ENCODE measurements around the gene RASSF1. TPM values are rescaled to one million over a fixed set of nuclear protein-coding genes. Genes with fewer than 3 reads are reported as not detected.
A peak's percentile ranks its signal among the peaks of the same experiment; 100 is the strongest.

Gene RASSF1
- total RNA-seq, 1 experiment from 2014 or later: 14.7 TPM

DNA sequence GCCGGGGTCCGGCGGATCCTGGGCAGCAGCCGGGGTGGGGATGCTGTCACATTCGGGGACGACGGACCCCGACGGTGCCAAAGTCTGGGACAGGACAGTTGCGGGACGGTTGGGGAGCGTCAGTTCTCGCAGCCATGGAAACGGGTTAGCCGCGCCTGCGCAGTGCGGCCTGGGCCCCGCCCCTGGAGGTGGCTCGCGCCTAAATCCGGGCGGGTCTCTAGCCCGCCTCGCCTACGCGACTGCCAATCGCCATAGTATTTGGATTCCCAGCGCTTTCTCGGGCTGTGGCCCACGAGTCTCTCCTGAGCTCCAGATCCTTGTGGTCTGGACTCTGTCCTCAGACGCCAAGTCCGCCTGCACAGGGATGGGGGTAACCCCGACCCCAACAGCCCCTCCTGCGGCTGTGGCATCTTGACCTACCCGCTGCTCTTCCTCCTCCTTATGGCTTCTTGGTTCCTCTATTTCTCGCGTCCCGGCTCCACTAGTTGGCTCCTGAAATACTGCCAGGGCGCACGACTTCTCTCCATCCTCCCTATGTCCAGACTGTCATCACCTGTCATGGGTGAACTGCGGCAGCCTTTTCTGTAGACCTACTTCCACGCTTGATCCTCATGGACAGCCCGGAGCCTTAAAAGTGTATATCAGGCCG lies 5.1 kb upstream of the RASSF1 start, which contains the start of gene ZMYND10:
ZMYND10 (minus strand) TSS at position 147 of the 649 bp plus-strand sequence. CDS start 153 bp downstream, outside the sequence.
- BruUV-seq (replicated peaks): no TSS peak
- Mint-ChIP-seq H3K27ac (ENCODE audit: unreplicated experiment) (no peak within 1 kb of the TSS), H3K4me3 (ENCODE audit: low read depth, unreplicated experiment) (peak within 1 kb of the TSS; percentile 54), H3K27me3 (ENCODE audit: unreplicated experiment) (peaks cover 13% of the 10 kb centered on the region), H3K36me3 (ENCODE audit: insufficient read depth, unreplicated experiment) (peaks cover 11% of the 10 kb centered on the region), H3K9me3 (ENCODE audit: low read depth, unreplicated experiment) (no peaks in the 10 kb centered on the region), H3K4me1 (ENCODE audit: low read depth, unreplicated experiment) (peaks cover 18% of the 10 kb centered on the region)
- no peak for TF ChIP-seq CTCF (IDR thresholded peaks at IDR 0.05; ENCODE audit: unreplicated experiment)
- DNase-seq: peak; percentile 79
- CTCF ChIA-PET: interaction anchor here (0.8 kb wide), 1 partner anchor 9 kb away, joined by 3 read pairs; no protein-coding TSS in a partner anchor
- intact Hi-C loops (cut with micrococcal nuclease; ENCODE audit: unreplicated experiment): loop anchor here (5.0 kb wide), 3 partner anchors 82 to 267 kb away; partner anchors contain the start of gene CISH

DNA sequence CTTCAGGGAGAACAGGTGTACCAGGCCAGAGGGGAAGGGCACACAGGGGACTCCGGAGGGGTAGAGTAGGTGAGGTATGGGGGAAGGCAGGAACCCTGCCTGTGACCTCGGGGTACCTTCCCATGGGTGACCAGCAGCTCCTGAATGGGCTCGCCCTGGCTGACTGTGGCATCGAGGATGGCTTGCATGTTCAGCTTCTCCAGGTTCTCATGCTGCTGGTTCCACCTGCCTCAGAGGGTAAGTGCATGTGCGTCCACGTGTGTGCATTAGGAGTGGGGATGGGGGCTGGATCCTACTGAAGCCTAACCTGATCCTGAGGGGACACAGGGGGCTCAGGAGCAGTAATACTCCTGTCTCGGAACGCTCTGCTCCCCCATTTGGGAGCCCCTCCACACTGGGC lies 4.4 kb upstream of the RASSF1 start:
- no peak for TF ChIP-seq CTCF (IDR thresholded peaks at IDR 0.05; ENCODE audit: unreplicated experiment)
- Mint-ChIP-seq H3K36me3 (ENCODE audit: insufficient read depth, unreplicated experiment) (peaks cover 7% of the 10 kb centered on the region), H3K9me3 (ENCODE audit: low read depth, unreplicated experiment) (no peaks in the 10 kb centered on the region), H3K4me3 (ENCODE audit: low read depth, unreplicated experiment) (no peak overlapping the region), H3K27ac (ENCODE audit: unreplicated experiment) (no peak overlapping the region), H3K4me1 (ENCODE audit: low read depth, unreplicated experiment) (peaks cover 13% of the 10 kb centered on the region), H3K27me3 (ENCODE audit: unreplicated experiment) (peaks cover 18% of the 10 kb centered on the region)
- no peak for DNase-seq
- intact Hi-C loops (cut with micrococcal nuclease; ENCODE audit: unreplicated experiment): loop anchor here (5.0 kb wide), 3 partner anchors 82 to 267 kb away; partner anchors contain the start of gene CISH
- BruUV-seq (replicated peaks): no TSS peak
- CTCF ChIA-PET: interaction anchor here (0.8 kb wide), 1 partner anchor 8 kb away, joined by 3 read pairs; no protein-coding TSS in a partner anchor

DNA sequence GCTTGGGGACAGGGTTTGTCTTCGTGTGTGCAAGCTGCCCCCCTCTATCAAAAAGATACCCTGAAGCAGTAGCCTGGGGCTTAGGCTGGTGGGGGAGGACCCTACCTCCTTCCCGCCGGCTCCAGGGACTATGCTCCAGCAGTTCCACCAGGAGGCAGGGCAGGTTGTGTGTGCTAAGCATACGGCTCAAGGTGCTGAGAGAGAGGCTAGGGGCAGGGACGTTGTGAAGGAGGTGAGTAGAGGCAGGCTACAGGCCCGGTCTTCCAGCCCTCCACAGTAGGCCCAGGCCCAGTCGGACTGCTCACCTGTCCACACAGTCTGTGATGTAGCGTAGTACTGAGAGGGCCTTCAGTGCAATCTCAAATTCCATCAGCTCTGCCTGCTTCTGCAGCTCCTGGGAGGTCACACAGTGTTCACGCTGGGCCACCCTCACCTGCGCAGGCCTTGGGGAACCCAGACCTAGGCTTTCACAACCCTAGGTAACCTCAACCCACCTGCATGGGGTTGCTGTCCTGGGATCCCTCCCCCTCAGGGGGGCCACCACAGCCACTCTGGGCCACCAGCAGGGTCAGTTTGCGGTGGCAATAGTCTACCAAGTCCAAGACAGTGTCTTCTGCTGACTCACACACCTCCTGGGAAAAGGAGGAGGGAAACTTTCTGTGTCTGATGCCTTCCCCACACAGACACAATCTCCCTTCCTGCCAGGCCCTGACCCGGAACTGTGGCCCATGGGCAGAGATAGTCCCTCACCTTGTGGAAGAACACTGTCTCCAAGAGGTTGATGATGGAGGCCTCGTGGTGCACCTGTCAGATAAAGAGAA lies 2.4 kb upstream of the RASSF1 start:
- Mint-ChIP-seq H3K27ac (ENCODE audit: unreplicated experiment) (no peak overlapping the region), H3K27me3 (ENCODE audit: unreplicated experiment) (peaks cover 31% of the 10 kb centered on the region), H3K9me3 (ENCODE audit: low read depth, unreplicated experiment) (no peaks in the 10 kb centered on the region), H3K4me1 (ENCODE audit: low read depth, unreplicated experiment) (peaks cover 20% of the 10 kb centered on the region), H3K36me3 (ENCODE audit: insufficient read depth, unreplicated experiment) (peaks cover 17% of the 10 kb centered on the region), H3K4me3 (ENCODE audit: low read depth, unreplicated experiment) (no peak overlapping the region)
- no peak for DNase-seq
- TF ChIP-seq CTCF (IDR thresholded peaks at IDR 0.05; ENCODE audit: unreplicated experiment): no peak
- intact Hi-C loops (cut with micrococcal nuclease; ENCODE audit: unreplicated experiment): no loop called here
- CTCF ChIA-PET: no interaction called here
- BruUV-seq (replicated peaks): no TSS peak

DNA sequence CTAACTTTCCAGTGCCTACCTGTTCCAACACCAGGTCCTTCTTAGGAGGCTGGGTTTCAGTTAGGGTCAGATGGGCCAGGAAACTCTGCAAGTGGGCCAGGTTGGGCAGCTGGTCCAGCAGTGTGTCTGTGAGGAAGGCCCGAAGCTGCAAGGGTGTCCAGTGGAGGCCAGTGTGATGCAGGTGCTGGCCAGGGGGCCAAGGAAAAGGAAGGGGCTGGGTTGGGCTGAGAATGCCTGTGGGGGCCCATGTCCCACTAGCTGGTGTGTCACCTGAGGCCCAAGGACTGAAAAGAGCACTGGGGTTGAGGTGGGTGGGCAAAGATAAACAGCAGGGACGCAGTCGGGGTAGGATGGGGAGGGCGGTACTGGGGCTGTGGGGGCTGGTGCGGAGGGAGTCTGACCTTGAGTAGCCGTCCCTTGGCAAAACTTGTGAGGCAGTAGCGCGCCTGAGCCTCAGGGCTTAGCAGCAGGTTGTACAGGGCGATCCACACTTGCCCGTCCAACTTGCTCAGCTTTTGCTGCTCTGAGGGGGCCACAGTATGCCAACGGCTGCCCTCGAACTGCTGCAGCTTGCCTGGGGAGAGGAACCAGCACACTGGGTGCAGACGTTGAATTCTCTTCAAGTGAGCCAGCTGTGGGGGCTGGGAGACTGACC lies 1.5 kb upstream of the RASSF1 start:
- TF ChIP-seq CTCF (IDR thresholded peaks at IDR 0.05; ENCODE audit: unreplicated experiment): no peak
- Mint-ChIP-seq H3K4me1 (ENCODE audit: low read depth, unreplicated experiment) (peaks cover 20% of the 10 kb centered on the region), H3K27me3 (ENCODE audit: unreplicated experiment) (peaks cover 31% of the 10 kb centered on the region), H3K27ac (ENCODE audit: unreplicated experiment) (no peak overlapping the region), H3K9me3 (ENCODE audit: low read depth, unreplicated experiment) (no peaks in the 10 kb centered on the region), H3K4me3 (ENCODE audit: low read depth, unreplicated experiment) (no peak overlapping the region), H3K36me3 (ENCODE audit: insufficient read depth, unreplicated experiment) (peaks cover 23% of the 10 kb centered on the region)
- CTCF ChIA-PET: interaction anchor here (0.5 kb wide), 1 partner anchor 151 kb away, joined by 5 read pairs; no protein-coding TSS in a partner anchor
- BruUV-seq (replicated peaks): no TSS peak
- no peak for DNase-seq
- intact Hi-C loops (cut with micrococcal nuclease; ENCODE audit: unreplicated experiment): no loop called here
